ENCODE results near the gene RPAP3. TPM values are rescaled to one million over a fixed set of nuclear protein-coding genes. Genes with fewer than 3 reads are reported as not detected.

The RPAP3 gene
- total RNA-seq, 1 donor from 2014 or later: 24.2 TPM

DNA sequence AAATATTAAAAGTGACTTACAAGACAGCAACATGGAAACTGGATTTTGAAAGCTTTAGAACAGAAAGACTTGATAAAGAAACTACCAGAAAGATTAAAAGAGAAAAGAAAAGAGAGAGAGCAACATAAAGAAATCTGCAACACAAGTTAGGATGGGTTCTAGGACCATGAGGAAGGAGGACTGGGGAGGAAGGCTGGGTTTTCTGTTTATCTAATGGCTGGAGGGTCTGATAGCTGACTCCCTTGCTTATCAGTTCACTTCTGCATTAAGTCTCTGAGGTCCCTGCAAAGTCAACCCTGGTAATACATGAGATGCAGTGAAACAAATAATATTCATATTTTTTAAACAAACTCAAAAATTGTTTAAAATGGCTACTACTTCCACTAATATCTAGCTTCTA, 90.1 kb downstream of the RPAP3 start:
- H3K27me3 ChIP-seq (ENCODE audit: low read depth): no peaks in the 10 kb centered on the region
- intact Hi-C loops (cut with micrococcal nuclease): no loop called here
- no peak overlapping the region for H3K4me3 ChIP-seq
- peaks cover 11% of the 10 kb centered on the region for H3K9me3 ChIP-seq (replicated peaks)
- TF ChIP-seq, protein P1, sequence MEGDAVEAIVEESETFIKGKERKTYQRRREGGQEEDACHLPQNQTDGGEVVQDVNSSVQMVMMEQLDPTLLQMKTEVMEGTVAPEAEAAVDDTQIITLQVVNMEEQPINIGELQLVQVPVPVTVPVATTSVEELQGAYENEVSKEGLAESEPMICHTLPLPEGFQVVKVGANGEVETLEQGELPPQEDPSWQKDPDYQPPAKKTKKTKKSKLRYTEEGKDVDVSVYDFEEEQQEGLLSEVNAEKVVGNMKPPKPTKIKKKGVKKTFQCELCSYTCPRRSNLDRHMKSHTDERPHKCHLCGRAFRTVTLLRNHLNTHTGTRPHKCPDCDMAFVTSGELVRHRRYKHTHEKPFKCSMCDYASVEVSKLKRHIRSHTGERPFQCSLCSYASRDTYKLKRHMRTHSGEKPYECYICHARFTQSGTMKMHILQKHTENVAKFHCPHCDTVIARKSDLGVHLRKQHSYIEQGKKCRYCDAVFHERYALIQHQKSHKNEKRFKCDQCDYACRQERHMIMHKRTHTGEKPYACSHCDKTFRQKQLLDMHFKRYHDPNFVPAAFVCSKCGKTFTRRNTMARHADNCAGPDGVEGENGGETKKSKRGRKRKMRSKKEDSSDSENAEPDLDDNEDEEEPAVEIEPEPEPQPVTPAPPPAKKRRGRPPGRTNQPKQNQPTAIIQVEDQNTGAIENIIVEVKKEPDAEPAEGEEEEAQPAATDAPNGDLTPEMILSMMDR (IDR thresholded peaks at IDR 0.05; ENCODE audit: borderline replicate concordance): no peak
- H3K4me1 ChIP-seq: no peaks in the 10 kb centered on the region
- H3K27ac ChIP-seq (replicated peaks): no peak overlapping the region
- peaks cover 5% of the 10 kb centered on the region for H3K36me3 ChIP-seq
- DNase-seq: no peak

DNA sequence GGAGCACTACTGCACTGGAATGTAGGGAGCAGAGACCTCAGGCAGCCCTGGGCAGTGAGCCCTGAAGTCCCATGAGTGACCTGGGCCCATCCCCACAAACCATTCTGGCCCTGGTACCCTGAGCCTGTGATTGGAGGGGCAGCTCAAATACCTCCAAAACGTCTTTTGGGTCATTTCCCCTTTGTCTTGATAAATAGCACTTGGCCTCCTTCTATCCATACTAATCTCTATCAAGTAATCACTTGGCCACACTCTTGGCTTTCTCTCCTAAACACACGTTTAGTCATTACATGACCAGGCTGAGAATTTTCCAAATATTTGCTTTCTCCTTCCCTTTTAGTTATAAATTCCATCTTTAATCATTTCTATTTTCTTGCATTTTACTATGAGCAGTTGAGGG, 91.3 kb downstream of the RPAP3 start:
- Histone ChIP-seq H3K9me3 (replicated peaks) (peaks cover 11% of the 10 kb centered on the region), H3K27me3 (ENCODE audit: low read depth) (no peaks in the 10 kb centered on the region), H3K4me3 (no peak overlapping the region), H3K36me3 (peaks cover 5% of the 10 kb centered on the region), H3K4me1 (no peaks in the 10 kb centered on the region), H3K27ac (replicated peaks) (no peak overlapping the region)
- no peak for DNase-seq
- intact Hi-C loops (cut with micrococcal nuclease): no loop called here
- TF ChIP-seq, protein P1 (IDR thresholded peaks at IDR 0.05; ENCODE audit: borderline replicate concordance): no peak

DNA sequence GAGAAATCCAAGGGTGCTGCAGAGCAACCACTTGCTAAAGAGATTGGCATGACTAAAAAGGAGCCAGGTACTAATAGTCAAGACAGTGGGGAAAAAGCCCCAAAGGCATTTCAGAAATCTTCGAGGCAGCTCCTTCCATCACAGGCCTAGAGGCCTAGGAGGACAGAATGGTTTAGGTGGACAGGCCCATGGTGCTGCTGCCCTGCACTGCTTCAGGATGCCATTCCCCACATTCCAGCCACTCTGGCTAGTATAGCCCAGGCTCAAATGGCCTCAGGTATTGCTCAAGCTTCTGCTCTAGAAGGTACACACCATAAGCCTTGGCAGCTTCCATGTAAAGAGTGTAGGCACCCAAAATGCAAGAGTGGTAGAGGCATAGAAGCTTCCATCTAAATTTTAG, 92.9 kb downstream of the RPAP3 start:
- TF ChIP-seq, protein P1 (IDR thresholded peaks at IDR 0.05; ENCODE audit: borderline replicate concordance): no peak
- no peak for DNase-seq
- peaks cover 14% of the 10 kb centered on the region for H3K9me3 ChIP-seq (replicated peaks)
- peaks cover 5% of the 10 kb centered on the region for H3K36me3 ChIP-seq
- H3K27me3 ChIP-seq (ENCODE audit: low read depth): no peaks in the 10 kb centered on the region
- H3K4me1 ChIP-seq: no peaks in the 10 kb centered on the region
- no peak overlapping the region for H3K27ac ChIP-seq (replicated peaks)
- intact Hi-C loops (cut with micrococcal nuclease): no loop called here
- H3K4me3 ChIP-seq: no peak overlapping the region

DNA sequence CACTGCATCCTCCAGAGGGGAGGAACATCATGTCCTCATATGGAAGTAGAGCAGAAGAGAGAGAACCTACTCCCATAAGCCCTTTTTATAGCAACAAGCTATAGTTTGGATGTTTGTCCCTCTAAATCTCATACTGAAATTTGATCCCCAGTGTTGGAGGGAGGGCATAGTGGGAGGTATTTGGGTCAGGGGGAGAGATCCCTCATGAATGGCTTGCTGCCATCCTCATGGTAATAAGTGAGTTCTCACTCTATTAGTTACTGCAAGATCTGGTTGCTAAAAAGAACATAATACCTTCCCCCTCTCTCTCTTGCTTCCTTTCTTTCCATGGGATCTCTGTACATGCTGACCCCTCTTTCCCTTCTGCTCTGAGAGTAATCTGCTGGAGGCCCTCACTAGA, 93.9 kb downstream of the RPAP3 start:
- peaks cover 24% of the 10 kb centered on the region for H3K9me3 ChIP-seq (replicated peaks)
- intact Hi-C loops (cut with micrococcal nuclease): no loop called here

More for the DNA sequence above, 93.9 kb downstream of the RPAP3 start:
- Histone ChIP-seq H3K27ac (replicated peaks) (no peak overlapping the region), H3K27me3 (ENCODE audit: low read depth) (no peaks in the 10 kb centered on the region), H3K4me1 (no peaks in the 10 kb centered on the region), H3K4me3 (no peak overlapping the region), H3K36me3 (peaks cover 5% of the 10 kb centered on the region)
- TF ChIP-seq, protein P1 (IDR thresholded peaks at IDR 0.05; ENCODE audit: borderline replicate concordance): no peak
- DNase-seq: no peak

Other genes starting within 250 kb of the RPAP3 start
- gene ENDOU, start 19.5 kb upstream of the RPAP3 start, total RNA-seq: 0.49 TPM
- 34.8 TPM for gene RAPGEF3, start 52.9 kb upstream of the RPAP3 start, total RNA-seq
- 25.3 TPM for gene SLC48A1, start 67.2 kb upstream of the RPAP3 start, total RNA-seq
- gene HDAC7, start 113.9 kb upstream of the RPAP3 start, total RNA-seq: 47.1 TPM
- gene VDR, start 199.0 kb upstream of the RPAP3 start, total RNA-seq: 0.33 TPM